GM12878 (cell line): ENCODE results near the gene FAF1. TPM values are rescaled to one million over a fixed set of nuclear protein-coding genes. Genes with fewer than 3 reads are reported as not detected.
A peak's percentile ranks its signal among the peaks of the same experiment; 100 is the strongest.

Experiments used
- ATAC-seq: fragments of 200-7000 bp; cut with Tn5 transposase; 3 replicates; pipeline ENCODE4 v1.9.1; 2020; ENCODE audit warnings: mild to moderate bottlenecking, moderate library complexity
- BruUV-seq: library from RNA; stranded (reverse); fragments of 400-500 nt; replicated peaks from 2 replicates; lab custom pipeline; 2021; lab: Mats Ljungman, UMichigan
- CTCF ChIA-PET: fragments of 300-600 bp; sonication (Branson Sonifier 250); formaldehyde crosslinking; extraction: SDS; loops from one replicate; lab custom pipeline; 2021; ENCODE audit warnings: inconsistent platforms; lab: Yijun Ruan, JAX
- POLR2A ChIA-PET: fragments of 350-600 bp; formaldehyde crosslinking; extraction: SDS; loops from one replicate; lab custom pipeline; 2021; ENCODE audit warnings: inconsistent platforms; lab: Charles Lee
- RAD21 ChIA-PET: fragments of 300-600 bp; sonication (Branson Sonifier 250); formaldehyde crosslinking; loops from one replicate; lab custom pipeline; 2023; ENCODE audit warnings: antibody characterized with exemption; ENCODE audit not compliant: unreplicated experiment; lab: Charles Lee
- SMC1A ChIA-PET: fragments of 300-600 bp; sonication (Branson Sonifier 250); formaldehyde crosslinking; loops from one replicate; lab custom pipeline; 2023; ENCODE audit not compliant: unreplicated experiment, uncharacterized antibody; lab: Charles Lee
- DNase-seq: peaks from one replicate; pipeline ENCODE4 v3.0.0-alpha.2; 2011; ENCODE audit warnings: low read depth, low spot score
- FAIRE-seq: peaks from 3 replicates; lab custom pipeline; 2011; peaks lifted over from hg19 to GRCh38; lab: Jason Lieb, UNC
- H2AFZ ChIP-seq: 2 replicates; pipeline ENCODE4 v1.6.0; 2011; ENCODE audit warnings: low read depth, low read length, control low read depth; ENCODE audit not compliant: control insufficient read depth
- H3K27ac ChIP-seq: 2 replicates; pipeline ENCODE4 v1.5.1; 2011; ENCODE audit warnings: control low read depth; ENCODE audit not compliant: control insufficient read depth, insufficient read depth
- H3K27me3 ChIP-seq, 2 experiments: replicated peaks in 1 of 2; 2 replicates each; pipeline versions ENCODE4 v1.6.0 to v1.6.1; 2011; ENCODE audit warnings: low read length in 1 of 2; ENCODE audit not compliant: control insufficient read depth in 2 of 2, insufficient read depth in 2 of 2
- H3K36me3 ChIP-seq, 2 experiments: 2 replicates each; pipeline ENCODE4 v1.5.1; 2011; ENCODE audit warnings: low read length in 1 of 2; ENCODE audit not compliant: control insufficient read depth in 2 of 2, insufficient read depth in 2 of 2
- H3K4me1 ChIP-seq: 2 replicates; pipeline ENCODE4 v1.6.1; 2011; ENCODE audit warnings: mild to moderate bottlenecking, low read length, moderate library complexity, mixed read lengths; ENCODE audit not compliant: control insufficient read depth, insufficient read depth
- H3K4me2 ChIP-seq: 2 replicates; pipeline ENCODE4 v1.6.0; 2011; ENCODE audit warnings: control low read depth; ENCODE audit not compliant: control insufficient read depth, insufficient read depth
- H3K4me3 ChIP-seq: fragments of 200-600 bp; sonication (generic); 2 replicates; pipeline ENCODE4 v1.5.1; 2016
- H3K79me2 ChIP-seq: 2 replicates; pipeline ENCODE4 v1.6.0; 2011; ENCODE audit warnings: low read length; ENCODE audit not compliant: control insufficient read depth, insufficient read depth
- H3K9ac ChIP-seq: 2 replicates; pipeline ENCODE4 v1.8.0; 2011; ENCODE audit warnings: low read length, control low read depth, mixed read lengths; ENCODE audit not compliant: control insufficient read depth, insufficient read depth
- H3K9me3 ChIP-seq: replicated peaks from 3 replicates; pipeline ENCODE4 v1.5.1; 2011; ENCODE audit warnings: mild to moderate bottlenecking, low read length; ENCODE audit not compliant: control insufficient read depth, insufficient read depth
- H4K20me1 ChIP-seq: 2 replicates; pipeline ENCODE4 v1.6.0; 2011; ENCODE audit not compliant: control insufficient read depth, insufficient read depth
- CREM ChIP-seq: IDR thresholded peaks from 2 replicates; pipeline ENCODE4 v1.6.1; 2014; ENCODE audit warnings: antibody characterized with exemption, low read depth
- JUNB ChIP-seq: IDR thresholded peaks from 2 replicates; pipeline ENCODE4 v1.6.1; 2016; ENCODE audit warnings: antibody characterized with exemption, mild to moderate bottlenecking
- KAT2A ChIP-seq: conservative IDR thresholded peaks from 2 replicates; pipeline ENCODE4 v1.6.1; 2011; ENCODE audit warnings: low read depth, low read length; ENCODE audit not compliant: control insufficient read depth
- RB1 ChIP-seq: fragments of 450-650 bp; formaldehyde crosslinking; IDR thresholded peaks from 2 replicates; pipeline ENCODE4 v1.6.1; 2017; ENCODE audit warnings: mild to moderate bottlenecking, borderline replicate concordance
- RCOR1 ChIP-seq: conservative IDR thresholded peaks from 2 replicates; pipeline ENCODE4 v1.6.1; 2012; ENCODE audit warnings: low read depth, low read length, improper control_type of control experiment
- TAF1 ChIP-seq: IDR thresholded peaks from 2 replicates; pipeline ENCODE4 v1.6.1; 2011; ENCODE audit warnings: mild to moderate bottlenecking, low read depth, low read length, borderline replicate concordance
- TCF12 ChIP-seq: IDR thresholded peaks from 2 replicates; pipeline ENCODE4 v1.6.1; 2011; ENCODE audit warnings: low read depth, mild to moderate bottlenecking, low read length
- WGBS: methylation state at CpG from one replicate; pipeline ENCODE4 v1.1.6; 2016; ENCODE audit warnings: low lambda C conversion rate; ENCODE audit not compliant: insufficient replicate concordance, insufficient coverage; ENCODE audit errors: missing lambda C conversion rate; 5-methylcytosine and 5-hydroxymethylcytosine counted together
- in situ Hi-C: fragments of 300-500 bp; cut with MboI; formaldehyde crosslinking; loops from 9 replicates; pipeline ENCODE4 v1.14.3; 2018; ENCODE audit warnings: mixed read lengths
- intact Hi-C: fragments of 100-400 bp; cut with micrococcal nuclease; formaldehyde crosslinking; loops from one replicate; pipeline ENCODE4 v1.14.2; 2022; ENCODE audit not compliant: unreplicated experiment
- polyA plus RNA-seq, 11 experiments: library from polyadenylated mRNA; depleted of rRNA in 4 of 11; unstranded in 6 of 11; stranded (reverse) in 5 of 11; fragments of >200 nt; fragmentation: Nextera tagmentation in 4 of 11; fragmentation: Illumina TruSeq in 1 of 11; extraction: Ambion mirVana in 4 of 11; extraction: Trizol in 1 of 11; gene quantifications; 1 replicate in 1 of 11; 2 replicates in 10 of 11; pipeline versions ENCODE4 v1.2.1 to v1.2.3, GENCODE V29; 2011 to 2016; ENCODE audit warnings: inconsistent platforms in 2 of 11, missing spikeins in 2 of 11, low read depth in 1 of 11
- total RNA-seq, 4 experiments: library from RNA; depleted of rRNA in 3 of 4; stranded (reverse); fragments of >200 nt in 3 of 4; fragmentation: Illumina TruSeq in 1 of 4; extraction: Trizol in 1 of 4; gene quantifications; 2 replicates each; pipeline versions ENCODE4 v1.2.1 to v1.2.3, GENCODE V29; 2013 to 2021
- TF ChIP-seq, protein P1 (sequence below): IDR thresholded peaks from 2 replicates; pipeline ENCODE4 v1.6.1; 2011; ENCODE audit warnings: low read depth, mild to moderate bottlenecking, low read length, moderate library complexity, borderline replicate concordance; ENCODE audit errors: extremely low read depth
- TF ChIP-seq, protein P2 (sequence below): fragments of 450-650 bp; IDR thresholded peaks from 2 replicates; pipeline ENCODE4 v1.6.1; 2017; ENCODE audit warnings: mild to moderate bottlenecking, moderate library complexity
- TF ChIP-seq, protein P3 (sequence below), 3 experiments: IDR thresholded peaks in 2 of 3; conservative IDR thresholded peaks in 1 of 3; 2 replicates each; pipeline ENCODE4 v1.5.1; 2011; ENCODE audit warnings: low read depth in 3 of 3, low read length in 3 of 3, mild to moderate bottlenecking in 3 of 3, control low read depth in 2 of 3, moderate library complexity in 2 of 3, inconsistent platforms in 1 of 3, mixed read lengths in 1 of 3; ENCODE audit not compliant: control insufficient read depth in 2 of 3, insufficient read depth in 1 of 3; ENCODE audit errors: extremely low read depth in 1 of 3
- TF ChIP-seq, protein P4 (sequence below): IDR thresholded peaks from 2 replicates; pipeline ENCODE4 v1.6.1; 2012; ENCODE audit warnings: low read depth, low read length, improper control_type of control experiment
- TF ChIP-seq, protein P5 (sequence below): fragments of 450-650 bp; IDR thresholded peaks from 2 replicates; pipeline ENCODE4 v1.6.1; 2017; ENCODE audit warnings: low read depth, mild to moderate bottlenecking, moderate library complexity

FAF1 gene
- total and polyA plus RNA-seq, 10 of the 15 experiments (the other 5 are each of a cell fraction or from before 2014, with no cell fraction given): 8.6 to 54.5 (median 23.7) TPM

DNA sequence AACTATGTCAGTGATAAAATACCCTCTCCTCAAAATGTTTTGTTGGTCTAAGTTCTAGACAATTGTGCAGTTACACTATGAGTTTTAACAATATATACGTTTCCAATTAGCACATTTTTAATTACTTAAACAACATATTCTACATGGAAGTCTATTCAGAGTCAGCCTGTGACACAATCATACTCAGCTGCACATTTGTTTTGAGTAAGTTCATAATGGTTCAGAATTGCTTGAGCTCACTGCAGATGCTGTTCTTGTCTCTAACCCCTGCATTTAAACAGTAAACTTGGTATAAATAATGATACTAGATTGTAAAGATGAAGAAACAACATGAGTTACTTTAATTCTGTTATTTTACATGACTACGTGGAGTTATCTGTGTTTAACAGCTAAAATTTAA lies 40.6 kb upstream of the FAF1 start:
- 35% methylated on average over 2 of the region's 2 CpGs for WGBS
- H3K27me3 ChIP-seq: no peaks in the 10 kb centered on the region
- FAIRE-seq: no peak
- BruUV-seq: no TSS peak
- in situ Hi-C loops (no loop called here), intact Hi-C loops (no loop called here)
- H4K20me1 ChIP-seq: no peaks in the 10 kb centered on the region
- H3K9ac ChIP-seq: no peak overlapping the region
- DNase-seq: no peak
- no peaks in the 10 kb centered on the region for H3K36me3 ChIP-seq
- H3K4me1 ChIP-seq: peaks cover 14% of the 10 kb centered on the region; the same call in 1 of the 2 replicates
- no peak overlapping the region for H3K4me3 ChIP-seq
- 0 out of 3 replicates have a peak, but pooled peaks have one; percentile 21 for ATAC-seq
- peak overlapping the region; percentile 46 for H2AFZ ChIP-seq
- H3K27ac ChIP-seq: peak overlapping the region; percentile 20; the same call in 1 of the 2 replicates
- H3K4me2 ChIP-seq: peak overlapping the region; percentile 44; the same call in 1 of the 2 replicates
- H3K9me3 ChIP-seq: no peaks in the 10 kb centered on the region; the same call in 1 of the 3 replicates
- POLR2A ChIA-PET: no interaction called here
- SMC1A ChIA-PET: interaction anchor here (1.4 kb wide), 1 partner anchor 71 kb away, joined by 3 read pairs; no protein-coding TSS in a partner anchor
- H3K79me2 ChIP-seq: no peaks in the 10 kb centered on the region
- RAD21 ChIA-PET: no interaction called here
- CTCF ChIA-PET: no interaction called here
- TF ChIP-seq, protein P1, sequence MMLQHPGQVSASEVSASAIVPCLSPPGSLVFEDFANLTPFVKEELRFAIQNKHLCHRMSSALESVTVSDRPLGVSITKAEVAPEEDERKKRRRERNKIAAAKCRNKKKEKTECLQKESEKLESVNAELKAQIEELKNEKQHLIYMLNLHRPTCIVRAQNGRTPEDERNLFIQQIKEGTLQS: no peak
- TF ChIP-seq, protein P2, sequence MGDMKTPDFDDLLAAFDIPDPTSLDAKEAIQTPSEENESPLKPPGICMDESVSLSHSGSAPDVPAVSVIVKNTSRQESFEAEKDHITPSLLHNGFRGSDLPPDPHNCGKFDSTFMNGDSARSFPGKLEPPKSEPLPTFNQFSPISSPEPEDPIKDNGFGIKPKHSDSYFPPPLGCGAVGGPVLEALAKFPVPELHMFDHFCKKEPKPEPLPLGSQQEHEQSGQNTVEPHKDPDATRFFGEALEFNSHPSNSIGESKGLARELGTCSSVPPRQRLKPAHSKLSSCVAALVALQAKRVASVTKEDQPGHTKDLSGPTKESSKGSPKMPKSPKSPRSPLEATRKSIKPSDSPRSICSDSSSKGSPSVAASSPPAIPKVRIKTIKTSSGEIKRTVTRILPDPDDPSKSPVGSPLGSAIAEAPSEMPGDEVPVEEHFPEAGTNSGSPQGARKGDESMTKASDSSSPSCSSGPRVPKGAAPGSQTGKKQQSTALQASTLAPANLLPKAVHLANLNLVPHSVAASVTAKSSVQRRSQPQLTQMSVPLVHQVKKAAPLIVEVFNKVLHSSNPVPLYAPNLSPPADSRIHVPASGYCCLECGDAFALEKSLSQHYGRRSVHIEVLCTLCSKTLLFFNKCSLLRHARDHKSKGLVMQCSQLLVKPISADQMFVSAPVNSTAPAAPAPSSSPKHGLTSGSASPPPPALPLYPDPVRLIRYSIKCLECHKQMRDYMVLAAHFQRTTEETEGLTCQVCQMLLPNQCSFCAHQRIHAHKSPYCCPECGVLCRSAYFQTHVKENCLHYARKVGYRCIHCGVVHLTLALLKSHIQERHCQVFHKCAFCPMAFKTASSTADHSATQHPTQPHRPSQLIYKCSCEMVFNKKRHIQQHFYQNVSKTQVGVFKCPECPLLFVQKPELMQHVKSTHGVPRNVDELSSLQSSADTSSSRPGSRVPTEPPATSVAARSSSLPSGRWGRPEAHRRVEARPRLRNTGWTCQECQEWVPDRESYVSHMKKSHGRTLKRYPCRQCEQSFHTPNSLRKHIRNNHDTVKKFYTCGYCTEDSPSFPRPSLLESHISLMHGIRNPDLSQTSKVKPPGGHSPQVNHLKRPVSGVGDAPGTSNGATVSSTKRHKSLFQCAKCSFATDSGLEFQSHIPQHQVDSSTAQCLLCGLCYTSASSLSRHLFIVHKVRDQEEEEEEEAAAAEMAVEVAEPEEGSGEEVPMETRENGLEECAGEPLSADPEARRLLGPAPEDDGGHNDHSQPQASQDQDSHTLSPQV: no peak
- no peak for TF ChIP-seq TCF12
- TF ChIP-seq TAF1: no peak
- TF ChIP-seq, protein P3, sequence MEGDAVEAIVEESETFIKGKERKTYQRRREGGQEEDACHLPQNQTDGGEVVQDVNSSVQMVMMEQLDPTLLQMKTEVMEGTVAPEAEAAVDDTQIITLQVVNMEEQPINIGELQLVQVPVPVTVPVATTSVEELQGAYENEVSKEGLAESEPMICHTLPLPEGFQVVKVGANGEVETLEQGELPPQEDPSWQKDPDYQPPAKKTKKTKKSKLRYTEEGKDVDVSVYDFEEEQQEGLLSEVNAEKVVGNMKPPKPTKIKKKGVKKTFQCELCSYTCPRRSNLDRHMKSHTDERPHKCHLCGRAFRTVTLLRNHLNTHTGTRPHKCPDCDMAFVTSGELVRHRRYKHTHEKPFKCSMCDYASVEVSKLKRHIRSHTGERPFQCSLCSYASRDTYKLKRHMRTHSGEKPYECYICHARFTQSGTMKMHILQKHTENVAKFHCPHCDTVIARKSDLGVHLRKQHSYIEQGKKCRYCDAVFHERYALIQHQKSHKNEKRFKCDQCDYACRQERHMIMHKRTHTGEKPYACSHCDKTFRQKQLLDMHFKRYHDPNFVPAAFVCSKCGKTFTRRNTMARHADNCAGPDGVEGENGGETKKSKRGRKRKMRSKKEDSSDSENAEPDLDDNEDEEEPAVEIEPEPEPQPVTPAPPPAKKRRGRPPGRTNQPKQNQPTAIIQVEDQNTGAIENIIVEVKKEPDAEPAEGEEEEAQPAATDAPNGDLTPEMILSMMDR (IDR thresholded peaks at IDR 0.05 in 2 of 3, conservative IDR thresholded peaks at IDR 0.05 in 1 of 3; ENCODE audit: control insufficient read depth in 2 of 3, extremely low read depth in 1 of 3, insufficient read depth in 1 of 3, low read depth in 3 of 3, low read length in 3 of 3): no peak
- no peak for TF ChIP-seq JUNB
- no peak for TF ChIP-seq KAT2A
- TF ChIP-seq CREM: no peak
- no peak for TF ChIP-seq RB1
- TF ChIP-seq RCOR1: no peak
- TF ChIP-seq, protein P4, sequence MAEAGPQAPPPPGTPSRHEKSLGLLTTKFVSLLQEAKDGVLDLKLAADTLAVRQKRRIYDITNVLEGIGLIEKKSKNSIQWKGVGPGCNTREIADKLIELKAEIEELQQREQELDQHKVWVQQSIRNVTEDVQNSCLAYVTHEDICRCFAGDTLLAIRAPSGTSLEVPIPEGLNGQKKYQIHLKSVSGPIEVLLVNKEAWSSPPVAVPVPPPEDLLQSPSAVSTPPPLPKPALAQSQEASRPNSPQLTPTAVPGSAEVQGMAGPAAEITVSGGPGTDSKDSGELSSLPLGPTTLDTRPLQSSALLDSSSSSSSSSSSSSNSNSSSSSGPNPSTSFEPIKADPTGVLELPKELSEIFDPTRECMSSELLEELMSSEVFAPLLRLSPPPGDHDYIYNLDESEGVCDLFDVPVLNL: no peak
- TF ChIP-seq, protein P5, sequence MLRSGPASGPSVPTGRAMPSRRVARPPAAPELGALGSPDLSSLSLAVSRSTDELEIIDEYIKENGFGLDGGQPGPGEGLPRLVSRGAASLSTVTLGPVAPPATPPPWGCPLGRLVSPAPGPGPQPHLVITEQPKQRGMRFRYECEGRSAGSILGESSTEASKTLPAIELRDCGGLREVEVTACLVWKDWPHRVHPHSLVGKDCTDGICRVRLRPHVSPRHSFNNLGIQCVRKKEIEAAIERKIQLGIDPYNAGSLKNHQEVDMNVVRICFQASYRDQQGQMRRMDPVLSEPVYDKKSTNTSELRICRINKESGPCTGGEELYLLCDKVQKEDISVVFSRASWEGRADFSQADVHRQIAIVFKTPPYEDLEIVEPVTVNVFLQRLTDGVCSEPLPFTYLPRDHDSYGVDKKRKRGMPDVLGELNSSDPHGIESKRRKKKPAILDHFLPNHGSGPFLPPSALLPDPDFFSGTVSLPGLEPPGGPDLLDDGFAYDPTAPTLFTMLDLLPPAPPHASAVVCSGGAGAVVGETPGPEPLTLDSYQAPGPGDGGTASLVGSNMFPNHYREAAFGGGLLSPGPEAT: no peak
